NCI-H748 treated with DMSO at 0.1 percent for 48 hours (cell line): ENCODE results near the gene C12orf42.
A peak's percentile ranks its signal among the peaks of the same experiment; 100 is the strongest.

Experiments
- DNase-seq: peaks from one replicate; lab custom pipeline; 2025; lab: John Stamatoyannopoulos, UW

C12orf42 gene

DNA sequence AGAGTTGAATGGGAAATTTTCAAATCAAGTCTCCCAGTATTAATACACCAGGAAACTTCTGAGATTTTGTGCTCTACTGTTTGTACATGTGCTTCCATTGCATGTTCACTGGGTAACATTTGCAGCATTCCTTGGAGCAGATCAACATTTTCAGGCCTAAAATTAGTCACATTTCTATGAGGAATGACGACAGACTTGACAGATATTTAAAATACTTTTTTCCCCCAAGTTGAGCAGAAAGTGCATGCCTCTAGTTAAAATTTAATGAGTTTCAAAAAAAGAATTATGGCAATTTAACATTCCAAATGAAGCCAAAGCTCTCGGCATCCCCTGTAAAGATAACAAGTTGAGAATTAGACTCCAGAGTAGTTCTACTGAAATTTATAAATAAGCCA lies 72.3 kb downstream of the C12orf42 start:
- DNase-seq: no peak

DNA sequence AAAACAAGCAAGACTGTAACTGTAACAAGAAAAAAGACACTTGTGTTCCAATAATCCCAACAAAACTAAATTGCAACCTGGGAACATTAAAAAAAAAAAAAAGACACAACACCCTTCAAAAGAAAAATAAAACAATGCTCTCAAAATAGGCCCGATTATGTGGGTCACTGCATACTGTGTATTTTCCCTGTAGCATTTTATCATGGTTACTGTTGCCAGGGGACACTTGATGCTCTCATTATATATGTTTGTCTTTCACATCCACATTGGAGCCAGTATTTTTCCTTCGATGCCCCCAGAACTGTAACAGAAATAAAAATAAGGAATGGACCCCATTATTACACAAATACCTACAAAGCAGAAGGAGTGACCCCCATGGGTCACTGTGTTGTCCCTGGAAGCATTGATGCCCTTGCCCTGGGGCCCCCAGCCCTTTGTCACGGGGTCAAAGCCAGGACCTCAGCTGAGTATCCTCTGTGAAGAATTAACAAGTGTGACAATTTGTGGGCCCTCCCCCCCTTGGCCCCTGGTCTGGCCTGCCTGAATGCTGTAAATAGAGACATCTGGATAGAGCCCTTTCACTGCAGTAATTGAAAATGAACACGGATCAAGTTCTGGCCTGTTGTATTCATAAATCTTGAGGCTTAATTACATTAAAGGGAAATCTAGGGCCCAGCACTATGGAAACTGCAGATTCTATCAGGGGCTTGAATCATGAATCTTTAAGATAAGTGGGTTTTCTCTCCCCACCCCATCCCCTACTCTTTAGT lies 72.8 kb downstream of the C12orf42 start:
- DNase-seq: peak; percentile 96

DNA sequence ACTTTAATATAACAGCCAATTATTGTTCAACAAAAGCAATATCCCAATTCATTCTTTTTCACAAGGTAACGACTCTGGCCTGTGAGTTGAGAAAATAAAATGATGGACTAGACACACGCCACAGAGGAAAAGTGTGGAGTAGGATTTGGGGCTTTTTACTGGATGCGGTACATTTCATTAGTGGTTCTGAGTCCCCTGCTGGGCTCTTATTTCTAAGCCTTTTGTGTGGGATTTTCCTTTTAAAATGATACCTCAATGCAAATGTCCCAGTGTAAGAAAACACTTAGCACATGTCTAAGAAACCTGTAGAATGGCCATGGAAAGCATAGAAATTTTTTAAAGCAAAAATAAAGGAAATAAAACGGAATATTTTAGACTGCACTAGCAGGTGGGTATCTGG lies 73.4 kb downstream of the C12orf42 start:
- DNase-seq: peak; percentile 83

DNA sequence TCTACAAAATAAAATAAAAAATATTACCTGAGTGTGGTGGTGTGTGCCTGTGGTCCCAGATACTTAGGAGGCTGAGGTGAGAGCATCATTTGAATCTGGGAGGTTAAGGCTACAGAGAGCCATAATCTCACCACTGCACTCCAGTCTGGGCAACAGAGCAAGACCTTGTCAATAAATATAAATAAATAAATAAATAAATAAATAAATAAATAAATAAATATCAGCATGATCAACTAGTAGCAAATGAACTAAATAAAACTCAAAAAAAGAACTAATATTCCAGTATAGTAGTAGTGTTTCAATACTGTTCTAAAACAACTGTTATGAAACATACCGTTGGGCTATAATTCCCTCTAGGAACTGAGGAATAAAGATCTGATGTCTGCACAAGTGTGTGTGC lies 74.4 kb downstream of the C12orf42 start:
- DNase-seq: no peak

DNA sequence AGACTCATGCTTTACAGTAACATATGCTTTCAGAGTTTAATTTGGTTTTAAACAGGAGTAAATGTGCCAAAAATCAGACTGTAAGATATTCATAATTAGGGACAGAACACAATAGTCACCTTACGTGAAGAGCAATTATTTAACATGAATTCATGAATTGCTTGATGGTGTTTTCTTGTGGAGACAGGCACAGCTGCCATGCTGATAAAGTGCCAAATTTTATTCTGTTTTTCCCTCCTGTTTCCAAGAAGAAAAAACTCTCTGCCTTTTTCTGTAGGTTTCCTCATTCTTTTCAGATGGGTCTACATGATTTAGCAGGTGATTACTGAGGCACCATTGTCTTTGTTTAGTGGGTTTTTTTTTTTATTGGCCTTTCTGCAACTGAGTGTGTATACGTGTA lies 80.1 kb downstream of the C12orf42 start:
- DNase-seq: no peak

DNA sequence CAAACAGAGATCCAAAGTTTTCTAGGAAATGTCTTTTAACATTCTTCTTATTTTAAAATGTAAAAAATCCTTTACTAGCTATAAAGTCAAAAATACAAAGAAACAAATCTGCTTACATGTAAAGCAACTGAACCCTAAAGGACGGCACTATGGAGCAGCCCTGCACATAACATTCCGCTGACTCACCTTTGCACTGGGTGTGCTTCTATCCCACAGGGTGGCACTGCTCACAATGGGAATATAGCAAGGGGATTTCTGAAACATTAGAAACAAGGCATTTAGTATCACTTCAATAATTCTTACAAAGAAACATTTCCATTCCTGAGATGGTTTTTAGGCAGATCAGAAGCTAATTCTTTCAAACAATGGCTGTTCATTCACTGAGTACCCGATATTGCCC lies 94.3 kb downstream of the C12orf42 start:
- DNase-seq: no peak

DNA sequence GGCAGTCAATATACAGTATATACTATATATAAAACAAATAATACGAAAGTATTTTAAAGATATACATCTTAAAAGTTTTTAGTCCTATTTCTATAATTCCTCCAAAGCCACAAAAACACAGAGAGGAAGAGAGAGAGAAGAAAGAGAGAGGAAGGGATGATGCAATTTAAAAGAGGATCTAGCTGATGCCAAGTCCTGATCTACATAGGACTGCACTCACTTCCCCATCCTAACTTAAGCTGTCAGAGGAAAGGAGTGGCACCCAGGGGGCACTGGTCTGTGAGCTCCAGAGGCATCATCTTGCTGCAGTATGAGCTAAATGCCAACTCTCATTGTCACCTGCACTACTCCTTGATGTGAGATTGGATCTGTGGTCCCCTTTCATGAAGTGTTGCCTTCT lies 95.8 kb downstream of the C12orf42 start:
- DNase-seq: no peak

DNA sequence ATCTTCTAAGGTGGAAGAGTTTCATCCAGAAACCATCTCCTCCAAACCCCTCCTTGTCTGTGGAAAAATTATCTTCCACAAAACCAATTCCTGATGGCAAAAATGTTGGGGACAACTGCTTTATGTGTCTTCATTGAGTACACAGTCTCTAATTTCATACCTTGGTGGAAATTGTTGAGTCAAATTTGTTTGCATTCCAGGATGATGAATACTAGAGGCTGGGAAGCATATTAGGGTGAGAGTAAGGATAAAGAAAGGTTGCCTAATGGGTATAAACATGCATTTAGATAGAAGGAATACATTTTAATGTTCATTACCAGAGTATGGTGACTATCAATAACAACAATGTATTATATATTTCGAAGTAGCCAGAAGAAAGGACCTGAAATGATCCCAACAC lies 98.2 kb downstream of the C12orf42 start:
- peak; percentile 41 for DNase-seq

DNA sequence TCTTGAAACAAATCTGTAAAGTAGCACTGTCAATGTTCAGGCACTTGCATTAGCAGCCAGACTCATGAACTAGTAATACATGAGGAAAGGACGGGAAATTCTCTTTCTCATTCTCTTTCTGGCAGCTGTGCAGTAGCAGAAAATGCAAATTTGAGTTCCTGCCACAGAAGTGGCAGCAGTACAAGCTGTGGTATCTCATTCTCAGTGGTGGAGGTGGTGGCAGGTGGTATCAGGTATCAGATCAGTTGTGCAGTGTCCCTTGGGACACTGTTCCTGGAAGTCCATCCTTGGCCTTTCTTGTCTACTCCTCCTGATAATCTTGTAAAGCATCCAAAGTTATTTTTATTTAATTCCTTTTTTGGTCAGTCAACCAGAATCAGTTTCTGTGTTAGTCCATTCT lies 103.0 kb downstream of the C12orf42 start:
- DNase-seq: no peak

DNA sequence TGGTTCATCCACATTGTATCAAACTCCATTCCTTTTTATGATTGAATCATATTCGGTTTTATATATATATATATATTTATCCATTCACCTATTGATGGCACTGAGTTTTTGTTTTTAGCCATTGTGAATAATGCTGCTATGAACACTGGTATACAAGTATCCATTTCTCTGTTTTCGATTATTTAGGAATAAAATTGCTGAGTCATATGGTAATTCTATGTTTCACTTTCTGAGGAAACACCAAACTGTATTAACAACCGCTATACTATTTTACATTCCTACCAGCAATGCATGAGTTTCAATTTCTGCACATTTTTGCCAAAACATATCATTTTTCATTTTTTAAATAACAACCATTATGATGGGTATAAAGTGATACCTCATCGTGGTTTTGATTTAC lies 104.7 kb downstream of the C12orf42 start:
- DNase-seq: no peak

DNA sequence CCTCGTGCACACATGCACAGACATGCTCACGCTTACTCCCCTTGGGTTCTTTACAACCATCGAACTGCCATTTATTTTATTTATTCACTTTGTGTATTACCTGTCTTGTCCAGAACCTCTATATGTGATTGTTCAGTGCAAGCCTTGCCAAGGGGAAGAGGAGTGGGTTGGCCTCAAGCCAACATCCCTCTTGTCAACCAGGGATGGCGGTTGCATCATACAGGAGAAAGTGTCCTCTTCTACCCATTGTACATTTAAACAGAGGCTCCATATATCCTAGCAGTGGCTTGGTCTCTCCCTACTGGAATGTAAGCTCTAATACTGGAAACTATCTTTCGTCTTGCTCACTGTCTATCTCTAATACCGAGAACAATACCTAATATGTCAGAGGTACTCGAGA lies 108.4 kb downstream of the C12orf42 start:
- DNase-seq: peak; percentile 53

DNA sequence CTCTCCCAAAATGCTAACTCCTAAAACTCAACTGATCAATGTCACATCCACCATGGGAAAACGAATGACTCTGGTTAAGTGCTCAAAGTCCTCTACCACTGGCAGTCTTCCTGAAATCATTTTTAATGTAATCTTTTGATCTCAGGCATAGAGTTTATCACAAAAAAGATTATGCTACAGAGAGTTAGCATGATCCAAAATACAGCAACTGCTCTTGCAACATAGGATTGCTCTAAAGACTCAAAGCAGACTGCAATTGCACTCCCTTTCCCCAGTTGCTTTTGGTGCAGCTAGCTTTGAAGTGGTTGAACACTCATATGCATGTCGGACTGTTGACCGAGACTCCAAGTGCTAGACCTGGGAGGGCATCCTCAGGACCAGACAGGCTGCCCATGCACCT lies 109.3 kb downstream of the C12orf42 start:
- DNase-seq: no peak

DNA sequence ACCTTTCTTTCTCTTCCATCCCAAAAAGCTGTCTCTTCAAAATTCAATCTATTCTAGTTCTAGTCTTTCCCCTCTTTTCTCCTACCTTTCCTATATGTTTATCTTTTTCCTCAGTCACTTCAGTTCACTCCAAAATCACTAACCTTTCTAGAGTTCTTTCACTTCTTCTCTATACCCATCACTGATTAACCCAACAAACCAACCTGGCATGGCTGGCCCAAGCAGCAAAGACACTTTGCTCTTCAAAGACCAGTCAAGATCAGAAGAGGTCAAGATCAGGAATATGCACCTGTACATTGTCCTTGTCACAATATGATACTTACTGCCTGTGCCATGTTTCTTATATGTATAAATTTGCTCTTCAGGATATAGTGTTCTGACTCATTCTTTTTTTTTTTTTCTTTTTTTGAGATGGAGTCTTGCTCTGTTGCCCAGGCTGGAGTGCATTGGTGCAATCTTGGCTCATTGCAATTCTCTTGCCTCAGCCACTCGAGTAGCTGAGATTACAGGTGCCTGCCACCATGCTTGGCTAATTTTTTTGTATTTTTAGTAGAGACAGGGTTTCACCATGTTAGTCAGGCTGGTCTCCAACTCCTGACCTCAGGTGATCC lies 112.9 kb downstream of the C12orf42 start:
- DNase-seq: no peak

DNA sequence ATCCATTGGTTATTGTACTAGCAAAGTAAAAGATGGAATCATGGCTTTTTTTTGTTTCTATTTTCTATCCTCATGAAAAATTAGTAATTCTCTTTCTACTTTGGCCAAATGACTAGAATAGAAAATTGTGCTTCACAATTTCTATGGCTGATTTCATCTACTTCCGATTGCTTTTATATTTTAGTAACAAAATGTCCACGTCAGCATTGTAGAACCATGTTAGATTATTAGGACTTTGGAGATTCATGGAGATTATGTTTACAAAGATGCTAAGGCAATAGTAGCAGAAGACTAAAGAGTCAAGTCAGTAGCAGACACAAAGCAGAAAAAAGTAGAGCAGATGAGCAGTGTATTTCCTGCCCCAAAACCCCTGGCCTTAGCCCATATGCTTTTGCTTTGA lies 113.6 kb downstream of the C12orf42 start:
- no peak for DNase-seq

DNA sequence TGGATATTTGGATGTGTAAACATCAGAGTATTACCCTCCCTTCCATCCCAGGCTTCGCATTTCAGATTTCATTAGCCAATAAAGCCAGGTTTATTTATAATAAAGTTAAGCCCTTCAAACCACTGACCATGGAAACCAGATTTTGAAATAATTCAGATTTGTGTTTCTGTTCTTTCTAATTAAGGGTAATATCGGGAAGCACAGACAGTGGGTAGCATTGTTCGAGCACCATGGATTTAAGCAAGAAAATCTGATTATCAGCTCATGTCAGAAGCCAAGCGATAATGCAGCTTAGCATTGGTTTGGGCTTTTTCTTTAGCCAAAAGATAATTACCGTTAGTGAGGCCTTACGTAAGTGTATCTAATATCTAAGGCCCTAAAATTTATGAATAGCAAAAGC lies 116.1 kb downstream of the C12orf42 start:
- no peak for DNase-seq

DNA sequence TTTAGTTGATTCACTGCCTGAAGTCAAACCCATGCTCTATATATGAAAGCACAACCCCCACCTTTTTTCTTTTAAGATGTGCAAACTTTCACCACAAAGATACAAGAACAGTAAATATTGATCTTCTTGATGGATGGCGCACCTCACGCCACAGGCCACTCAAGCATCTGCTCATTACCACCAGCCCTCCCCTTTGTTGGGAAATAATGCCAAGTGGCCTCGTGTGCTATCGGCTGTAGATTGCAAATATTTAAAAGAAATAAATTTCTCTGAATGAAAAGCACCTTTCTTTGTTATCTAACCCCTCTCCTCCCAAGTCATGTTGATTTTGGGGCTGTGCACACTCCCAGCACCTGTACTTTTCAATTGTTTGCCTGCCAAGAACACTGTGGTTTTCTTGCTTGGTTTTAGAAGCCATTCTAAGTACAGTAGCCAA lies 122.7 kb downstream of the C12orf42 start:
- peak; percentile 97 for DNase-seq

DNA sequence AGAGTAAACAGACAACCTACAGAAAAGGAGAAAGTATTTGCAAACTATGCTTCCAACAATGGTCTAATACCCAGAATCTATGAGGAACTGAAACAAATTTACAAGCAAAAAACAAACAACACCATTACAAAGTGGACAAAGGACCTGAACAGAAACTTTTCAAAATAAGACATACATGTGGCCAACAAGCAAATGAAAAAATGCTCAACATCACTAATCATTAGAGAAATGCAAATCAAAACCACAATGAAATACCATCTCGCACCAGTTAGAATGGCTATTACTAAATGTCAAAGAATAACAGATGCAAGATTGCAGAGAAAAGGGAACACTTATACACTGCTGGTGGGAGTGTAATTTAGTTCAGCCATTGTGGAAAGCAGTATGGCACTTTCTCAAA lies 125.8 kb downstream of the C12orf42 start:
- no peak for DNase-seq

DNA sequence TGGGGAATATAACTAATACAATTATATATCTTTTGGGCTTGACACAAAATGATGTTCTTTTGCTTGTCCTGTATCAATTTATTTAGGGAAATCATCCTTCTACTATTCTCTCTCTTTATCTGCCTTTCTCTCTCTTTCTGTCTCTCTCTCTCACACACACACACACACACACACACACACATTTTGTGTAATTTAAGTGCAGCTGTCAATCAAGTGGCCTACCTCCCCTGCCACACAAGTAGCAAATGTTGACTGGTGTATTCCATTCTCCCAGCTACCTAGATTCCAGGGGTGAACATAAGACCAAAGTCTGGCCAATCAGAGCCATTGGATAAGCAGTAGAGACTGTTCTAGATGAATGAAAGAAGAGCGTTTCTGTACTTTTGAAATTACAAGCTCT lies 127.6 kb downstream of the C12orf42 start:
- no peak for DNase-seq

DNA sequence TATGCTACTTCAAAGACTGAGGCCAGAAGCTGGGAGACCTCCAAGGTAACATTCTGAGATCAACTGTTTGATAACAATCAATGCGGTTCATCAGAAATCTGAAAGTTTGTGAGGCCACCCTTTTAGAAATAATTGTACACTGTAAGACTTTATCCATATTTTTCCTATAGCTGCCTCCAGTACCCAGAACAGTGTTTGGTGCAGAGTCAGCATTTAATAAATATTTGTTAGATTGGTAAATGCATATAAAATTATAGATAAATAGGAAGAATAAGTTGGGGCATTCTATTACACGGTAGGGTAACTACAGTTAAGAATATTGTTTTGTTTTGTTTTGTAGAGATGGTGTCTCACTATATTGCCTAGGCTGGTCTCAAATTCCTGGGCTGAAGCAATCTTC lies 141.4 kb downstream of the C12orf42 start:
- no peak for DNase-seq

DNA sequence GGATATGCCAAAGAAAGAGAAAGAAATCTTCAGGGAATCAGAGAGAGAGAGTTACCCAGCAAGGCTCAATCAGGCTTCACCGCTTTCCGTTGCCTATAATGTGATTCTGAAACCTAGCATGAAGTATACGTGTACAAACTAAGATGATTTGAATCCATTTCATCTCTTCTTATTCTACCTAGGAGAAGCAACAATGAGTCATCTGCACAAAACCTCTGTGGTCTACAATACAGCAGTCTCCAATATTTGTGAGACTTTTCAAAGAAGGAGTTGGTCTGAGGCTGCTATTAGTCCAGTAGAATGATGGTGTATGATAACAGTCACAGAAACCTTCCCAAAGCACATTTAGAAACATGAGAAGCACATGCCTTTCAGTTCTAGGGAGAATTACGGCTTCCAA lies 141.9 kb downstream of the C12orf42 start:
- no peak for DNase-seq

DNA sequence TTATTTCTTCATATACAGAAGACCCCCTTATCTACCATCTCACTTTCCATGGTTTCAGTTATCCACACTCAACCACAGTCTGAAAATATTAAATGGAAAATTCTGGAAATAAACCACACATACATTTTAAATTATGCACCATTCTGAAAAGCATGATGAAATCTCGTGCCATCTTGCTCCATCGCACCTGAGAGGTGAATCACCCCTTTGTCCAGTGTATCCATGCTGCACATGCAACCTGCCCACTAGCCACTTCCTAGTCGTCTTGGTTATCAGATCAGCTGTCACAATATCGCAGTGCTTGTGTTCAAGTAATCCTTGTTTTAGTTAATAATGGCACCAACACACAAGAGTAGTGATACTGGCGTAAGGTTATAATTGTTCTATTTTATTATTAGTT lies 145.7 kb downstream of the C12orf42 start:
- DNase-seq: no peak

DNA sequence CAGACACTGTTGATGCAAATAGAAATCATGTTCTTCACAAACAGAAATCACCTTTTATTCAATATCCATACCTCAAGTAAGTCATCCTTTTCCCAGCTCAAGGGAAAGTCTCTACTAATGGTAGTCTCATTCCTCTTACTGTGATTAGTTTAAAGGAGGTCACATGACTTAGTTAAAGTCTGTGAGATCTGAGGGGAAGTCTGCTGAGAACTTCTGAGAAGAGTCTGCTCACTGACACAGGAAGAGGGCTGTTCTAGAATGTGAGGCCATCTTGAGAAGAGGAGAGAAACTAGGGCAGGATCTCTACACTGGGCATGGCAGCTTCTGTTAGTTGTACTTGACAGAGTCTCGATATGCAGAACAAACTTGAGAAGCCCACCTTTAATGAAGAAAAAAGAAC lies 146.8 kb downstream of the C12orf42 start:
- no peak for DNase-seq

DNA sequence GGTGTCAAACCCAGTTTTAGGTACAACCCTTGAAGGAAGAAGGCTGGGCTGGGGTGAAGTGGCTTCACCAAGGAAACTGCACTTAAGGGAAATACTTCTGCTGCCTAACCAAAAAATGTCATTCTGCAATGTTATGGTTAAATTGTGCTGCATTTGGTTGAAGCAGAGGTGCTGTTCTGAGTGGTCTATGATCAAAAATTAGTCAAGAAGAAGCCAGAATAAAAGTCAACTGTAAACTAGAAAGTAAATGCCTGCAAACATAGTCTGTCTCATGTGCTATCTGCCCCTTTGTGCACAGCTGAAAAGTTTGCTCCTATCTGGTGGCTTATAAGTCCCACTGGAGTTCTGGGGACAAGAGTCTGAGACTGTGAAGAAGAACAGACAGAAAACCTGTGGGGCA lies 158.8 kb downstream of the C12orf42 start:
- DNase-seq: no peak

DNA sequence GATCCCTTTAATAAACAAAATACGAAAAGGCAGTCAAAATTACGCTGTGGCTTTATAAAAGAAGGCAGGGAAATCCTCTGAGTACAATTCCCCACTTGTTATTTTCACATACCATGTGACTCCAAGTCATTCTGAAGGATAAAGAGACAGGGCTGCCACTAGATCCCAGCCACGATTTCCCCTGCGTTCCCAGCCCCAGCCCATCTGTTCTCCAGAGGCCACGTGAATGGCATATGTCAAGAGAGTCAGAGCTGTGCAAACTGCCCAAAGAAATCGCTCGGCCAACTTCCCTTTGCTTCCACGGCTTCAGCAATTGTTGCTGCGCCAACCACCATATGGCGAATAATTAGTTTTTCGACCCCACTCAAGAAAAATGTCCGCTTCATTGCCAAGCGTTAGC lies 161.3 kb downstream of the C12orf42 start:
- no peak for DNase-seq
